Astrocyte of the cerebellum (primary cell): ENCODE data around the gene PRKAR1B.

Experiments used
- DNase-seq: peaks from one replicate; pipeline ENCODE4 v3.0.0-alpha.2; 2011; ENCODE audit warnings: low read depth
- H3K4me3 ChIP-seq: 2 replicates; pipeline ENCODE4 v1.5.1; 2011; ENCODE audit warnings: mild to moderate bottlenecking, low read depth, low read length, moderate library complexity
- in situ Hi-C: cut with HindIII; loops from 2 replicates; pipeline ENCODE4 v1.10.0; 2017; ENCODE audit warnings: low sequenced_read_pairs
- TF ChIP-seq, protein P1 (sequence below): IDR thresholded peaks from 2 replicates; pipeline ENCODE4 v1.5.1; 2012; ENCODE audit warnings: low read length, low read depth, moderate library complexity, mild to moderate bottlenecking; ENCODE audit errors: missing control alignments

PRKAR1B gene

DNA sequence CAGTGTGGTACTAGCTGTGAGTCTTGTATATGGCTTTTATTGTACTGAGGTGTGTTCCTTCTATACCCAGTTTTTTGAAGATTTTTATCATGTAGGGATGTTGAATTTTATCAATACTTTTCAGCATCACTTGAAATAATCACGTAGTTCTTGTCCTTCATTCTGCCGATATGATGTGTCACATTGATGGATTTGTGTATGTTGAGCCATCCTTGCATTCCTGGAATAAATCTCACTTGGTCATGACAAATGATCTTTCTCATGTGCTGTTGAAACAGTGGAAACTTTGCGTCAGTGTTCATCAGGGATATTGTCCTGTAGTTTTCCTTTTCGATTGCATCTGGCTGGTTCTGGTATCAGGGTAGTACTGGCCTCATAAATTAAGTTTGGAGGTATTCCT is 7.1 kb upstream of the PRKAR1B start:
- H3K4me3 ChIP-seq: no peak overlapping the region
- DNase-seq: no peak
- in situ Hi-C loops: loop anchor here (5.0 kb wide), 1 partner anchor 67 kb away; no protein-coding TSS in a partner anchor
- TF ChIP-seq, protein P1, sequence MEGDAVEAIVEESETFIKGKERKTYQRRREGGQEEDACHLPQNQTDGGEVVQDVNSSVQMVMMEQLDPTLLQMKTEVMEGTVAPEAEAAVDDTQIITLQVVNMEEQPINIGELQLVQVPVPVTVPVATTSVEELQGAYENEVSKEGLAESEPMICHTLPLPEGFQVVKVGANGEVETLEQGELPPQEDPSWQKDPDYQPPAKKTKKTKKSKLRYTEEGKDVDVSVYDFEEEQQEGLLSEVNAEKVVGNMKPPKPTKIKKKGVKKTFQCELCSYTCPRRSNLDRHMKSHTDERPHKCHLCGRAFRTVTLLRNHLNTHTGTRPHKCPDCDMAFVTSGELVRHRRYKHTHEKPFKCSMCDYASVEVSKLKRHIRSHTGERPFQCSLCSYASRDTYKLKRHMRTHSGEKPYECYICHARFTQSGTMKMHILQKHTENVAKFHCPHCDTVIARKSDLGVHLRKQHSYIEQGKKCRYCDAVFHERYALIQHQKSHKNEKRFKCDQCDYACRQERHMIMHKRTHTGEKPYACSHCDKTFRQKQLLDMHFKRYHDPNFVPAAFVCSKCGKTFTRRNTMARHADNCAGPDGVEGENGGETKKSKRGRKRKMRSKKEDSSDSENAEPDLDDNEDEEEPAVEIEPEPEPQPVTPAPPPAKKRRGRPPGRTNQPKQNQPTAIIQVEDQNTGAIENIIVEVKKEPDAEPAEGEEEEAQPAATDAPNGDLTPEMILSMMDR: no peak

DNA sequence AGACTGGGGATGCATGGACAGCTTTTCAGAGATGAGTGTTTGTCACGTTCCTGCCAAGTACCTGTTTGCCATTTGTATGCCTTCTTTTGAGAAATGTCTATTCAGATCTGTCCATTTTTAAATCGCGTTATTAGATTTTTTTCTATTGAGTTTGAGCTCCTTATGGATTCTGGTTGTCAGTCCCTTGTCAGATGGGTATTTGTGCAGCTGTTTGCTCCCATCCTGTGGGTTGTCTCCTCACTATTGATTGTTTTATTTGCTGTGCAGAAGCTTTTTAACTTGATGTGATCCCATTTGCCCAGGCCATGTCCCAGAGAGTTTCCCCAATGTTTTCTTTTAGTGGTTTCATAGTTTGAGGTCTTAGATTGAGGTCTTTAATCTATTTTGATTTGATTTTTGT is 5.5 kb upstream of the PRKAR1B start:
- in situ Hi-C loops: loop anchor here (5.0 kb wide), 1 partner anchor 65 kb away; no protein-coding TSS in a partner anchor
- H3K4me3 ChIP-seq: no peak overlapping the region

DNA sequence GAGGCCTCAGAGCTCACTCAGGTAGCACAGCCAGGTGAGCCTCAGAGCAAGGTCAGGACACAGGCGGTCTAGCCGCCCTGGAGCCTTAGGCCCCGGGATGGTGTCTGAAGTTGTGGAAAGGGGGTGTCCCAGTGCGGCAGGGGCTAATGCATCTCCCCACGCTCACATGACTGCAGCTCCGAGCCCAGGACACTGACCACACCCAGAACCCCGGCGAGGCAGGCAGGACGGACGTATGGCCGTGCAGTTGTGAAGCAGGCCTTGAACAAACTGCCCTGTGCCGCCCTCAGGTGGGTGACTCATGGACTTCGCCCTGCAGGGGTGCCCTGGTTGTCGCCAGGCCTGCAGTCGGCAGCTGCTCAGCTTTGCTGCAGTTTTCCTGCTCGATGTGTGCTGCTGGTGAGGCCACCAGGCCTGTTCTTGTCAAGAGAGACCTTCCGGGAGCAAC is 5.0 kb upstream of the PRKAR1B start:
- H3K4me3 ChIP-seq: no peak overlapping the region
- in situ Hi-C loops: loop anchor here (5.0 kb wide), 1 partner anchor 65 kb away; no protein-coding TSS in a partner anchor

More for the DNA sequence above, 5.5 kb upstream of the PRKAR1B start:
- DNase-seq: no peak
- TF ChIP-seq, protein P1: no peak

DNA sequence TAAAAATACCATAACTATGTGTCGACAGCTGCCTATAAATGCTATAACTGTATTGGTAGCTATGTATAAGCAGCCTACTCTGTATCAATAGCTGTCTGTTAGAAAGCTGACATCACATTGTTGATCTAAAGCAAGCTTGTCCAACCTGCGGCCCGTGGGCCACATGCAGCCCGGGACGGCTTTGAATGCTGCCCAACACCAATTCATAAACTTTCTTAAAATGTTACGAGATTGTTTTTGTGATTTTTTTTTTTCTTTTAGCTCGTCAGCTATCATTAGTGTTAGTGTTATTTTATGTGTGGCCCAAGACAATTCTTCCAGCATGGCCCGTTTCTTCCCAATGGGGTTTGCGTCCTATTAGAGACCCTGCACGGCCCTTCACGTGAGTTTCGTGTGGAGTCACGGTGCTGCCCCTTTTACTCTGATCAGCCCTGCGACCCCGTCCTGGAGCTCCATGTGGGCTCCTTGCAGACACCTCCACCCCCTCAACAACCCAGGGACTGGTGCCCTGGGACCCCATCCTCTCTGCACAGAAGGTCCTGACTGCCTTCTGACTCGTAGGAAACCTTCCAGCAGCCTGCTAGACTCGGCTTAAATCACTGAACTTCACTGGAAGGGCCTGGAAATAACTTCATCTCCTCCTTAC is 4.5 kb upstream of the PRKAR1B start:
- no peak for DNase-seq
- TF ChIP-seq, protein P1: no peak
- in situ Hi-C loops: loop anchor here (5.0 kb wide), 1 partner anchor 64 kb away; no protein-coding TSS in a partner anchor

More for the DNA sequence above, 5.0 kb upstream of the PRKAR1B start:
- TF ChIP-seq, protein P1: no peak
- DNase-seq: no peak

DNA sequence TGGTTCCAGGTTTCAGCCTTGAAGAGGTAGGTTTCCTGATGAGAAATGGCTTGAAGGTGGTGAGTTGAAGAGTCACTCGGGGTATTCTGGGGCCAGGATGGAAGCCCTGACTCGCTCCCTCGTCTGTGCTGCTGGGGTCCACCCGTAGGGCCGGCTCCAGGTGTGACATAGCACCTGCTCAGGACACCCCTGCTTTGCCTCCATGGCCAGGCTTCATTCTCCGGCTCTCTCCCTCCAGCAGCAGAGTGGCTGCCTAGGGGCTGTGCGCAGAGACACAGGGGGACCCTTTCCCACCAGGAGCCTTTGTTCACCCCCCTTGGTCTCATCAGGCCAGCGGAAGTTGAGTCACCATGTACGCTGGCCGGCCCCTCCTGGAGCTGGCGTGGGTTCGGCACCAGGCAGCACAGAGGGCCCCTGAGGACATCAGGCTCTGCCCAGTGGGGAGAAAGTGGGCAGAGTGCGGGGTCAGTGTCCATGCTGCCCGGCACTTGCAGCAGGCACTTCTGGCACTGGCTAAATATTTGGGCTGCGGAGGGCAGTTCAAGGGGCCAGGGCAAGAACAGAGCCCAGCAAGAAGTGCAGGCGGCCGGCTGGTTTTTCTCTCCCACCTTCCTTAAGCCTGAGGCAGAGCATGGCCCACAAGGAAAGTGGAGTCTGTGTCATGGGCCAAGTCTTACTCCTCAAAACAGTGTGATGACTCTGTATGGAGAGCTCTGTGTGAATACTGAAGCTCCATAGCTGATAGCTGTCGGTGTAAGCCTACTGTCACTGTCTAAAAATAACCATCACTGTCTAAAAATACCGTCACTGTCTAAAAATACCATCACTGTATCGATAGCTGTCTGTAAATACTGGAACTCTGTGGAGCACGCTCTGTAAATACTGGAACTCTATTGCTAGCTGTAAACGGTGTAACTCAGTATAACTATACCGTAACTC is 3.7 kb upstream of the PRKAR1B start:
- H3K4me3 ChIP-seq: no peak overlapping the region
- no peak for DNase-seq
- TF ChIP-seq, protein P1: no peak
- in situ Hi-C loops: loop anchor here (5.0 kb wide), 1 partner anchor 63 kb away; no protein-coding TSS in a partner anchor

More for the DNA sequence above, 4.5 kb upstream of the PRKAR1B start:
- no peak overlapping the region for H3K4me3 ChIP-seq
